DMS53 (cell line): ENCODE data around the gene CMPK2.
"Not testable (repeated sequence)": the region's sequence is repeated elsewhere in the genome, so short reads cannot be mapped to it uniquely, and the experiment has no call there.

Source experiments
- DNase-seq: peaks from one replicate; lab custom pipeline; 2025; lab: John Stamatoyannopoulos, UW

The CMPK2 gene, protein sequence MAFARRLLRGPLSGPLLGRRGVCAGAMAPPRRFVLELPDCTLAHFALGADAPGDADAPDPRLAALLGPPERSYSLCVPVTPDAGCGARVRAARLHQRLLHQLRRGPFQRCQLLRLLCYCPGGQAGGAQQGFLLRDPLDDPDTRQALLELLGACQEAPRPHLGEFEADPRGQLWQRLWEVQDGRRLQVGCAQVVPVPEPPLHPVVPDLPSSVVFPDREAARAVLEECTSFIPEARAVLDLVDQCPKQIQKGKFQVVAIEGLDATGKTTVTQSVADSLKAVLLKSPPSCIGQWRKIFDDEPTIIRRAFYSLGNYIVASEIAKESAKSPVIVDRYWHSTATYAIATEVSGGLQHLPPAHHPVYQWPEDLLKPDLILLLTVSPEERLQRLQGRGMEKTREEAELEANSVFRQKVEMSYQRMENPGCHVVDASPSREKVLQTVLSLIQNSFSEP

DNA sequence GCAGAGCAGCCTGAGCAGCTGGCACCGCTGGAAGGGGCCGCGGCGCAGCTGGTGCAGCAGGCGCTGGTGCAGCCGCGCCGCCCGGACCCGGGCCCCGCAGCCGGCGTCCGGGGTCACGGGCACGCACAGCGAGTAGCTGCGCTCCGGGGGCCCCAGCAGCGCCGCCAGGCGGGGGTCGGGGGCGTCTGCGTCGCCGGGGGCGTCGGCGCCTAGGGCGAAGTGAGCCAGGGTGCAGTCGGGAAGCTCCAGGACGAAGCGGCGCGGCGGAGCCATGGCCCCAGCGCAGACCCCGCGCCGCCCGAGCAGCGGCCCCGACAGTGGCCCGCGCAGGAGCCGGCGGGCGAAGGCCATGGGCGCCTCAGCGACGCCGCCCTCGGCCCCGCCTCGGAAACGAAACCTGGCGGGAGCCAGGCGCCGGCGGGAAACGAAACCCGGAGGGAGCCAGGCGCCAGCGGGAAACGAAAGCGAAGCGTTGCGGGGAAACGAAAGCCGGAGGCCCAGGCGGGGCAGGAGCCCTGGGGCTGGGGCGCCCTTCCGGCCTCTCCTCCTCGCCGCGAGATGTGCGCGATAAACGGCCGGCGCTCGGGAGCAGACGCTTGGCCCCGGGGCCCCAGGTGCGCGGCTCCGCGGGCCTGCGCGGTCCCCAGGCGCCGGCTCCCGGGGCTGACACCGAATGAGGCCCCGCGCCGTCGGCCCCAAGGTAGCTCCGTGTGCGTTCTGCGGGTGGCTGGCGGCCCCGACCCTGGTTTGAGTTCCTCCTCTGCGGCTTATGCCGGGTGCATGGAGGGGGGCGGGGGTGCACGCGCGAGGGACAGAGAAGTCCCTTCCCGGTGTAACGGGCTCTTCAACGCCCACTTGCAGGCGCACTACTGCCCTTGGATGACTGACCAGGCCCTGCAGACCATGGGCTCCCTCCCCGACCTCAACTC lies at the start of gene CMPK2:
TSS of gene CMPK2 (minus strand) at position 562 of the 929 bp plus-strand sequence. CDS start at position 351, 211 bp downstream.
- DNase-seq = peak; percentile 87

DNA sequence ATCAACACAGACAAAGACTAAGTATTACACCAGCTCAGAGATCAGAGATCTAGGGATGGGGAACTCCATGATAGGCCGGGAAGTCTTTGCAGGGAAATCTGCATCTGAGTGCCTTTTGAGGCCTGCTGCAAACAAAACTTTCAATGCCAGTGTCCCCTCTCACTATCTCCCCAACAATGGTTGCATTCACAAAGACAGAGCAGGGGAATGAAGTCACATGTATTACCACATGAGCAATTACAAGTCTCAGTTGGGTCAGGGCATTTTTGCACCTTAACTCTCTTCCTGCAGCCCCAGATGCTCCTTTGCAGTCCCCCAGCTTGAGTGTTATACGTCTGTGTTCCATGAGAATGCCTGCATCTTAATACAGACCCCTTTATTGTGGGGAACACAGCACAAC lies 49.7 kb upstream of the CMPK2 start:
- DNase-seq = no peak

DNA sequence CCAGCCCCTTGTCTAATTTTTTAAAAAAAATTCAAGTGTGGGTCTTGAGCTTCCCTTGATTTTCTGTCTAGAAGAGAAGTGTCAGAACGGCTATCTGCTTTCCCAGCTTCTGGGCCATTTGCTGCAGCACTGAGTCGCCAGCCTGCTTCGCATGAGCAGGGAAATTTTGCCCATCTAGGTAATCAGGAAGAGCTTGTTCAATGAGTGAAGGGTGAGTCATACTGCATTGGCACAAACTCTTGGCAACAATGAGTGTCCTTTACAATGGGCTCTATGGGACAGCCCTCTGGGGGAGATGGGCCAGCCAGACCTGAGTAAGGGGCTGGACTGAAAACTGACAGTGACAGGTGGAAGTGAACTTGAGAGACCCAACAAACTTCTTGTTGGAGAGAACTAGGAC lies 49.1 kb upstream of the CMPK2 start:
- DNase-seq = peak; percentile 57

DNA sequence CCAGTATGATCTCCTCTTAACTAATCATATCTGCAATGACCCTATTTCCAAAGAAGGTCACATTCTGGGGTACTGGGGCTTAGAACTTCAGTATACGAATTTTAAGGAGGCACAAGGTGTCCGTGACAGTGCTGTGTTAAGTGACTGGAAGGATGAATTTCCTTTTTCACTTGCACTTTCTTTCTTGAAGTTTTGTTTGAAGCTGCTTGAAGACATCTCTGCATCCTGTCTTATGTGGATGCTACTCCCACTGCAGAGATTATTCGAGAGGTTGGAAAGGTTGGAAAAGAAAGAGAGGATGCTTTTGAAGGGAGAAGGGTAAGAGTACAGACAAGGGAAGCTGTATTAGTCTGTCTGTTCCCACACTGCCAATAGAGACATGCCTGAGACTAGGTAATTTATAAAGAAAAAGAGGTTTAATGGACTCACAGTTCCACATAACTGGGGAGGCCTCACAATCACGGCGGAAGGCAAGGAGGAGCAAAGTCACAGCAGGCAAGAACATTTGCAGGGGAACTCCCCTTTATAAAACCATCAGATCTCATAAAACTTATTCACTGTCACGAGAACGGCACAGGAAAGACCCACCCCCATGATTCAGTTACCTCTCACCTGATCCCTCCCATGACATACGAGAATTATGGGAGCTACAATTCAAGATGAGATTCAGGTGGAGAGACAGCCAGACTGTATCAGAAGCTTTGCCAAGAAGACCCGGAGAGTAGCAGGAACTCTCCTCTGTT lies 47.9 kb upstream of the CMPK2 start:
- DNase-seq = no peak

DNA sequence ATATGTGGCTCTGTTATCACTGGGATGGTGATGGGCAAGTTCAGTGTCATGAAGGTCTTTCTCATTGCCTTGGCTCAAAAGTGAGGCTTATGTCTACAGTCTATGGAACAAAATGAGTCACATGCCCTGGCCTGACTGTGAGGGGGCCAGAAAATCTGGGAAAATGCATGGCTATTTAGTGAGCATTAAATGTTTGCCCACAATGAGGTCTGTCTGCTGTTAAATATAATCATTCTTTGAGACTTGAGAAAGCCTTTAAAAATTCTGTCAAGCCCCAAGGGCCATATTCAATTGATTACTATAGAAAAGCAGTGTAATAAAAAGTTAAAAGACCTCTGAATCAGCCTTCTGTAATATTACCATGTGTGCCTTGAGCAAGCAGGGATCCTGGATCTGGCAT lies 46.0 kb upstream of the CMPK2 start:
- DNase-seq = no peak

DNA sequence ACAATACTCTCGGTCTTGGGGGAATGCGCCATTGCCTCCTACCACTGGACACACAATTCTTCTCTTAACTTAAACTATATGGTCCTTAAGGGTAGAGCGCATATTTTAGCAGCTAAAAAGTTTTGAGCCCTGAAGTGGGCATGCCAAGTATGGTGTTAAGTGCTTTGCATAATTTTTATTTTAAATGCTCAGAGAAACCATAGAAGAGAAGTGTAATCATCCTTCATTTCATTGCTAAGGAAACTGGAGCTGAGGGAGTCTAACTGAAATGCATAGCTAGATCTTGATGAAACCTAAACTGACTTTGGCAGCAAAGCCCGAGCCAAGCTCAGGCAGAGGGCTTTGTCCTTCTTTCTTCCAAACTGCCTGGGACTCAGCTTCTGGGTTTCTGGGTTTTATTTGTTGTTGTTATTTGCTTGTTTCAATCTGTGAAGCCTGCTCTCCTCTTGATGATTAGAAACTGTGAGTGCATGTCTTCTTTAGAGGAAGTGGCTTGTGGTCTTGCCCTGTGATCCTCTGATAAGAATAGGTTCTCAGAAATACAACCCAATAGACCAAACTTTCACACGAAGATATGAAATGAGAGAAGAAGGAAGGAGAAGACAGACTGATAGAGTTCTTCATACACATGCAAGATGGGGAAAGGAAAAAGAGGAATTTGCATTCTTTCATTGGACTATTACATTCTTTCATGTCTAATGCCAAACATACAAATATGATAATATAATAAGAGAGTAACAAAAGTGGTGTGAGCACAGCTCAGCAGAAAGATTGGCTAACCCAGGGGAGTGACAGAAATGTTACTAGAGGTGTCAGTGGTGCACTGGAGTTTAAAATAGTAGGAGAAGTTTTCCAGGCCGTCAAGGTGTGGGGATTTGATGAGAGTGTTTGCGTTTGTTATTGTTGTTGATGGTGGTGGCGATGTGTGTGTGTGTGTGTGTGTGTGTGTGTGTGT lies 44.0 kb upstream of the CMPK2 start:
- no peak for DNase-seq

DNA sequence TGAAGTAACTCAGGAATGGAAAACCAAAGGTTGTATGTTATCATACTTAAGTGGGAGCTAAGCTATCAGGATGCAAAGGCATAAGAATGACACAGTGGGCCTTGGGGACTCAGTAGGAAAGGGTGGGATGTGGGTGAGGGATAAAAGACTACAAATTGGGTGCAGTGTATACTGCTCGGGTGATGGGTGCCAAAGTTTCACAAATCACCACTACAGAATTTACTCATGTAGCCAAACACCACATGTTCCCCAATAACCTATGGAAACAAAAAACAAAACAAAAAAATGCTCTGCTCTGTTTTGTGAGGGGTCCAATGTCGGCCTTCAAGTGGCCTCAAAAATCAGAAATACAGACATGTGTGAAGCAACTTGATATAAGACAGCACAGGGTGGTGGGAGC lies 42.6 kb upstream of the CMPK2 start:
- DNase-seq = no peak

DNA sequence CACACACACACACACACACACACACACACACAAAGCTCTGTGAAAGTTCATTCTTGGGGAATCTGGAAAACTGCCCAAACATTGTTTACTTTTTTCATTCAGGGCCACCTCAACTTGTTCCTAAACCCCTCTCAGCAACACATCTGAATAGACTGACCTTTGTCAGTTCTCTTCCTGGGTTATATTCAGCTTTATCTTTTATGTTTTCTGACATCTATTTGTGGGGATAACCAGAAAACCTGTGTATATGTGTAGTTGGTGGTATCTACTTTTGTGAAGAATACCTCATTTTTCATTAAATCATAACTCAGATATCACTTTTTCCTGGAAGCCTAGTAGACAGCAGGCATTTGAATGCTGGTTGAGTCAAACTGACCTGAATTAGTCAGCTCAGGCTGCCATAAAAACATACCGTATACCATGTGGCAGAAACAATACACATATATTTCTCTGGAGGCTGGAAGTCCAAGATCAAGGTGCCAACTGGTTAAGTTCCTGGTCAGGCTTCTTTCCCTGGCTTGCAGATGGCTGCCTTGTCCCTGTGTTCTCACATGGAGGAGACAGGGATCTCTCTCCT lies 40.5 kb upstream of the CMPK2 start:
- no peak for DNase-seq

DNA sequence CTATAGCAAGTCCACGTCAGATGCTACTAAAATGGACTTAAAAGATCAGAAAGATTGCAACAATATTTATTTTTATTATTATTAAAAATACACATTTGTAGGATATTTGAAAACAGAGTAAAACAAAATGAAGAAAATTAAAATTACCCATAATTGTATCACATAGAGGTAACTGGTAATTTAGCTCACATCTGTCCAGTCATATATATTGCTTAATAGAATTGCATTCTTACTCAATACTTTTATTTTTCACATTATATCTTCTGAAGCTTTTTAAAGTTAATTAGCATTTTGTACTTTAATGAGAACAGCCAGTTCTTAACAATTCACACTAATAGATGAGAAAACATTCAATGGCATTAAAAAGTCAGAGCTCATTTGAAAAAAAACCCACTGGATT lies 40.0 kb upstream of the CMPK2 start:
- DNase-seq = no peak

DNA sequence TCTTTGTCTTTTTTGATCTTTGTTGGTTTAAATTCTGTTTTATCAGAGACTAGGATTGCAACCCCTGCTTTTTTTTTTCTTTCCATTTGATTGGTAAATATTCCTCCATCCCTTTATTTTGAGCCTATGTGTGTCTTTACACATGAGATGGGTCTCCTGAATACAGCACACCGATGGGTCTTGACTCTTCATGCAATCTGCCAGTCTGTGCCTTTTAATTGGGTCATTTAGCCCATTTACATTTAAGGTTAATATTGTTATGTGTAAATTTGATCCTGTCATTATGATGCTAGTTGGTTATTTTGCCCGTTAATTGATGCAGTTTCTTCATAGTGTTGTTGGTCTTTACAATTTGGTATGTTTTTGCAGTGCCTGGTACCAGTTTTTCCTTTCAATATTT lies 36.9 kb upstream of the CMPK2 start:
- not testable (repeated sequence) for DNase-seq

DNA sequence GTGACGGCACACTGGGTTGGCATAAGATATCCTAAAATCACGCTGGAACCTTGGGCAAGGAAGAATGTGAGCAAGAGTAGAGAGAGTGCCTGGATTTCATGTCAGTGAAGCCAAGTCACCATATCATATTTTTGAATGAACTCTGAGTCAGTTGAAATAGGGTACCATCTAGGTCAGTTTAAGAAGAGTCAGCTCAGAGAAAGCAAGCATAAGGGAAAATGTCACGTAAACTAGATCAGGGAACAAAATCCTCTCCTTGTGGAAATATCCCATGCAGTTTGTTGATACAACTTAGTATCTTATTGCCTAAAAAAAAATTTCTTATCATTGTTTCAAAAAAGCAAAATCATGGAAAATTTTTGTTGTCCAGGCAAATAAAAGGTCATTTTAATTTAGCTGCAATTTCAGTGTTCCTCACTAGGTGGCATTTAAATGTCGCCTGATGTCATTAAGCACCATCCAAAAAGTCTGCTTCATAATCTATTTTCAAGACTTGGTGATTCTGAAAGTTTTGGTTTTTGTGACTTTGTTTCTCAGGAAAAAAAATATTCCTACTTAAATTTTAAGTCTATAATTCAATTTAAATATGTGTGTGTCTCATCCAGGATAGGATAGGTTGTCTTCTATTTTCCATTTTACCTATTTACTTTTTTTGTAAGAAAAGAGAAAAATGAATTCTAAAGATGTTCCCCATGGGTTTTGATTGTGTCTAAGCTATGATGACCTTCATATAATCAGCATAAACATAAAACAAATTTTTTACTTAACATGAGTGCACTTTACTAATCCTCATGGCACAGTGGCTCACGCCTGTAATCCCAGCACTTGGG lies 31.4 kb upstream of the CMPK2 start:
- DNase-seq = peak; percentile 52

DNA sequence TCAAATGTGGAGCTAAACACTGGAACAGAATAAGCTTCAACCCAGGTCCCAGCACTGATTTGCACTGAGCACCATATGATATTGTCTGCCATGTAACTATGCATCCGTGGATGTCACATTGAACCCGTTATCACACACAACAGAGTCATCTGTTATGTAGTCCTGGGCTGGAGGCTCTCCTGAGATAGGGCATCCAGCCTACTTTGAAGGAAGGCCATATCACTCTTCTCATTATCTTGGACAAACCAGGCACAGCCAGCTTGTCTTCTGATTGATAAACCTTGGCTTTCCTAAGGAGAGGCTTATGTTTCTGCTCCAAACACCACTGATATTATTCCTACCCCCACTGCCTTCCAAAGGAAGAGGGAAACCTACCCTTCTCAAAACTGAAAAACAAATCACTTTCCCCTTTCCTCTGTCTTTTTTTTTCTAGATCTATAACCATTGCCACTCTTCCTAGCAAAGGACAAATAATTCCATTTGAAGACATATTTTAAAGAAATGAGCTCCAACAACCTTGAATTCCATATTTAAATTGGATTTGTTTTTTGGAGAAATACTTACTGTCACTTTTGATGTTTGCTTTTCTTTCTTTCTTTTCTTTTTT lies 28.3 kb upstream of the CMPK2 start:
- DNase-seq = no peak

DNA sequence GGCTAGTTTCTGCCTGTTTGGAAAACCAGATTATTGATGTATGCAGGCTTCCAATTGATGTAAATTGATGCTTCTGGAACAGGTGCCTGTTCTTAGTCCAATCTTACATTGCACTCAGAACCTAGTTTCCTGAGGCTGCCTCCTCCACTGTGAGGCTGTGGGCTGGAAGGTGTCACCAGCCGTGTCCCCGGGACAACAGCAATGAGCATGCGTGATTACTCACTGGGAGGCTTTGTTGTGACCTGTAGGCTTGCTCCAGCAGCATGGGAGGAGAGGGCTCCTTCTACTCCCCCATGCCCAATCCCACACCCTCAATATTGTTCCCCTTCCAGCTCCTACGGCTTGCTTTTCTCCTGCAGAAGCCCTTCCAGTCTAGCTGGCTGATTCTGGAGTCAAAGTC lies 23.0 kb upstream of the CMPK2 start:
- no peak for DNase-seq

DNA sequence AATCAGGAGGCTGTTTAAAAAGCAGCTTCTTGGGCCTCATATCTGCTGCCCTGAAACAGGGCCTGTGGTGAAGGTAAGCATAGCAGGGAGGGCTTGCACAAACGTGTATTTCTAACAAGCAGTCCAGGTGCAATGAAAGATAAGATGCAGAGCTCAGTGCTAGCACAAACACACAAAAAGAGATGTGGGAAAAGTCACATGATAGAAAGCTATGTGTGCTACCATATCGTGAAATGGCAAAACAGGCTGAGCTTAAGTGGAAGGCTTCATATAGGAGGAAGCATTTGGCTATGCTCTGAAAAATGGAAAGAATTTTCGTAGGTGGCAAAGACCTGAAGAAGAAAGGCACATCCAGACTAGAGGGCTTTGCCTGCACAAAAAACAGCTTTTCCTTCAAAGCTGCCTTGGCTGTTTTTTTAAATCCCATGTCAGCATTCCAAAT lies 22.1 kb upstream of the CMPK2 start:
- no peak for DNase-seq

DNA sequence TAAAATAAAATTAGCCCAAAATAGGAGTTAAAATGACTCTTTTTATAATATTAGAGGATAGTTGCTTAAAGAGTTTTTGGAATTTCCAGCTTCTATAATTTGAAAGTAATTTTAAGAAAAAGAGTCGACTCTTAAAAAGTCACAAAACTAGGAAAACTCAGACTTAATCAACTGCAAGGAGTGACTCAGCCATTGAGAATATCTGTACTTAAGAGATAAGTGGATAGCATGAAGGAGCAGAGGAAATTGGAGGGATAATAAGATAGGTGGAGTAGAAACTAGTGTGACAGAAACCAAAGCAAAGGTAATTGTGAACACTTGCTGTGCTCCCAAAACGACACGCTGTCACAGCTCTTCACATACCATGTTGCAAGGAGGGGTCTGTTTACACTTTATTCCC lies 20.3 kb upstream of the CMPK2 start:
- no peak for DNase-seq

DNA sequence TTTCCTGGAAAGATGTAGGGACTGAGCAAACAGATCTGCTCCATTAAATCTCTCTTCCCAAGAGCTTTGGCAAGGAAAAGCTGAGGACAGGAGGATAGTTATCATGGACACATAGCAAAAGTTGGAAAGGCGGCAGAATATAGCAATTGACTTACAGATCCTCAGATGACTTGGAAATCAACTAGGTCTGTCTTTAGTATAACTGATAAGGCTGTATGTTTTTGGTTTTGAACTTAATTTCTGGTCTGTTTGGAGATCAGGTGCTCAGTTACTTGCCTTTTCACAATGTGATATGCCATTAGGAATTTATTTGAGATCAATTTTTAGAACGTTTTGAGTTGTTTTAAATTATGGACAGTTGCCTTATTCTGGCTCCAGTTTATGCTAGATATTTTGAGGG lies 19.8 kb upstream of the CMPK2 start:
- no peak for DNase-seq

DNA sequence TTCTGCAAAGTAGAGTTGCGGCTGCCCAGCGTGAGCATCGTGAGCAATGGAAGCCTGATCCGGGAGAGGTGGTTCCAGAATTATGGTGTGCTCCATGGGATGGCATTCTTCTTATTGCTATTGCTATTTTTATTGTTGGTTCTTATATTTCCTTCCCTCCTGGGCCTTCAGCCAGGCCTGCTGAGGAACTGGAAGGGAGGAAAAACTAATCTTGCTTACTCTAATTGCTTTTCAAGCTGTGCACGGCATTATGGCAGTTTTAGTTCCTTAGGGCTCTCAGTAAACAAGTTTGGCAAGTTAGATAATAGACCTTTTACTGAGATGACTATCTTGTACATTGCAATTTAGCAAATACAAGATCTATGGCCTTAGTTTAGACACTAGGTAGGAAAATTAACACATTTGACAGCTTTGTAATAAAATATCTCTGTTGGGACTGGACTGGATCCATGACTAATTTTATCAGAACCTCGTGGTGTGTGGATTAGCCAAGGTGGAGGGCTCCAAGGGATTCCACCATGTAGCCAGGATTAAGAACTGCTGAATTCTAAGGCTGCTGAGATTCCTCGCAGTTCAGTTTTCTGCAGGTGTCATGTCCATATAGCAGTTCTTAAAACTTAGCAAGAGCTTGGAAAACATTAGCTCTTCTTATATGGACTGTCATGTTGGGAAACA lies 17.9 kb upstream of the CMPK2 start:
- DNase-seq = no peak

DNA sequence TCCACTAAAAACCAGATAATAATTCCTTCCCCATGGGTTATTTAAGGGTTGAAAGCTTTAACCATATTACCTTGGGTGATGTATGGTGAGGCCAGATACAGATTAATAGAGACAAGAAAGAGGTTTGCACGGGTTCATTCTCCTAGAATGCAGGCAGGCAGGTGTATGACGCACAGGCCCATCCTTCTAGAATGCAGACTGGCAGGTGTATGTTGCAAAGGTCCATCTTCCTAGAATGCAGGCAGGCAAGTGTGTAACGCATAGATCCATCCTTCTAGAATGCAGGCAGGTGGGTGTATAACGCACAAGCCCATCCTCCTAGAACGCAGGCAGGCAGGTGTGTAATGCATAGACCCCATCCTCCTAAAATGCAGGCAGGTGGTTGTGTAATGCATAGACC lies 15.8 kb upstream of the CMPK2 start:
- DNase-seq = no peak

DNA sequence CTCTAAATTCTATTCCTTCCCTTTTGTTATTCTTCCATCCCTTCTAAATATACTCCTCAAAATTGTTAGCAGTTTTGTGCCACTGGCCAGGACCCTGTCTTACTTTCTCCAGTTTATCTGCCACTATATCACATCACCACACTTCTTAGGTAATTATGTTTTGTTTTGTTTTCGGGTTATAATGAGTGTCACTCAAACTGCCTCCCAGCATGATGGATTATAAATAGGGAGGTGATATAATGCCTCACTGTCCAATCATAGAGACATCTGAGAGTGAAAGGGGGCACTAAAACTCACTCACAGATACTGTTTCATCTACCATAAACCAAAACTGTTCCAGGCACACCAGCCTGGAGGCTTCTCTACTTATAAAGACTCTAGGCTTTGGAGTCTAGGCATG lies 15.3 kb upstream of the CMPK2 start:
- DNase-seq = no peak
